Thoracic aorta (tissue), 2 donors: ENCODE data around the gene OS9. TPM values are rescaled to one million over a fixed set of nuclear protein-coding genes. Genes with fewer than 3 reads are reported as not detected.

Source experiments
- ATAC-seq: fragments of 150-250 bp; one replicate; pipeline ENCODE4 v1.8.0; 2017; ENCODE audit warnings: low read depth; ENCODE audit not compliant: insufficient number of reproducible peaks, low FRiP score
- DNase-seq: peaks from one replicate; pipeline ENCODE4 v3.0.0-alpha.2; 2020; ENCODE audit warnings: low spot score
- H3K27ac ChIP-seq, 2 donors: fragments of 200-600 bp; sonication (generic); 1 replicate in 1 of 2; 2 replicates in 1 of 2; pipeline ENCODE4 v1.5.1; 2016; ENCODE audit warnings: mild to moderate bottlenecking in 2 of 2, moderate library complexity in 2 of 2
- H3K27me3 ChIP-seq: fragments of 200-600 bp; sonication (generic); replicated peaks from 2 replicates; pipeline ENCODE4 v1.6.0; 2016; ENCODE audit warnings: mild to moderate bottlenecking; ENCODE audit not compliant: insufficient read depth
- H3K36me3 ChIP-seq: fragments of 200-600 bp; sonication (generic); one replicate; pipeline ENCODE4 v1.5.1; 2016
- H3K4me1 ChIP-seq, 2 donors: fragments of 200-600 bp; sonication (generic); 1 replicate in 1 of 2; 2 replicates in 1 of 2; pipeline versions ENCODE4 v1.5.1 to v1.6.0; 2016; ENCODE audit warnings: low read depth in 2 of 2, mild to moderate bottlenecking in 1 of 2; ENCODE audit not compliant: control insufficient read depth in 1 of 2
- H3K4me3 ChIP-seq: fragments of 200-600 bp; sonication (generic); 2 replicates; pipeline ENCODE4 v1.5.1; 2016; ENCODE audit warnings: mild to moderate bottlenecking
- H3K9me3 ChIP-seq: fragments of 200-600 bp; sonication (generic); 2 replicates; pipeline ENCODE4 v1.5.1; 2016
- CTCF ChIP-seq: fragments of 200-600 bp; sonication (generic); IDR thresholded peaks from one replicate; pipeline ENCODE4 v1.5.1; 2019; ENCODE audit warnings: antibody characterized with exemption
- total RNA-seq, 2 donors: library from RNA; depleted of rRNA; stranded (reverse); fragments of >200 nt; gene quantifications; one replicate each; pipeline versions ENCODE4 v1.1.0 to v1.2.3, GENCODE V29; 2016

OS9 gene
- total RNA-seq, 2 donors from 2014 or later, result 253 to 381 TPM

GRCh38 chr12:57766464-57767304 lies 72.8 kb downstream of the OS9 start, which contains the start of gene CYP27B1:
TSS of gene CYP27B1 (minus strand) at chr12:57767078. CDS start at chr12:57767041, 37 bp downstream.
- Histone ChIP-seq H3K36me3 (no peaks in the 10 kb centered on the region), H3K4me1 (peaks cover 15 to 40% of the 10 kb centered on the region in 2 donors), H3K4me3 (peak within 1 kb of the TSS; percentile 68), H3K9me3 (no peaks in the 10 kb centered on the region), H3K27ac (no peak within 1 kb of the TSS), H3K27me3 (no peaks in the 10 kb centered on the region)
- no peak for ATAC-seq
- DNase-seq, result no peak
- TF ChIP-seq CTCF, result no peak

- ATAC-seq (no peak), DNase-seq (no peak)
- Histone ChIP-seq H3K27me3 (no peaks in the 10 kb centered on the region), H3K36me3 (no peaks in the 10 kb centered on the region), H3K27ac (no peak overlapping the region), H3K4me3 (no peak overlapping the region), H3K4me1 (peaks cover 15 to 40% of the 10 kb centered on the region in 2 donors), H3K9me3 (no peaks in the 10 kb centered on the region)
- TF ChIP-seq CTCF, result no peak
Measured at GRCh38 chr12:57767305-57767698, 73.4 kb downstream of the OS9 start.

- no peak for DNase-seq
- H3K36me3 ChIP-seq, result no peaks in the 10 kb centered on the region
- TF ChIP-seq CTCF, result no peak
- H3K27me3 ChIP-seq, result no peaks in the 10 kb centered on the region
- no peak overlapping the region for H3K27ac ChIP-seq
- no peaks in the 10 kb centered on the region for H3K9me3 ChIP-seq
- no peak overlapping the region for H3K4me3 ChIP-seq
- H3K4me1 ChIP-seq, result peaks cover 15 to 40% of the 10 kb centered on the region in 2 donors
- no peak for ATAC-seq
Measured at GRCh38 chr12:57767876-57768275, 73.9 kb downstream of the OS9 start.

GRCh38 chr12:57769594-57769993 lies 75.7 kb downstream of the OS9 start:
- peaks cover 23 to 49% of the 10 kb centered on the region in 2 donors for H3K4me1 ChIP-seq
- H3K27me3 ChIP-seq, result no peaks in the 10 kb centered on the region
- no peak for DNase-seq
- H3K27ac ChIP-seq, result no peak overlapping the region
- no peaks in the 10 kb centered on the region for H3K36me3 ChIP-seq
- ATAC-seq, result no peak
- H3K9me3 ChIP-seq, result no peaks in the 10 kb centered on the region
- H3K4me3 ChIP-seq, result no peak overlapping the region
- no peak for TF ChIP-seq CTCF

GRCh38 chr12:57770734-57771133 lies 76.8 kb downstream of the OS9 start:
- no peak for ATAC-seq
- H3K4me1 ChIP-seq, result peaks cover 13 to 38% of the 10 kb centered on the region in 2 donors
- peaks cover 3% of the 10 kb centered on the region for H3K36me3 ChIP-seq
- no peak for TF ChIP-seq CTCF
- no peak for DNase-seq
- no peaks in the 10 kb centered on the region for H3K27me3 ChIP-seq
- H3K27ac ChIP-seq, result peak overlapping the region in 1 of 2 donors; percentile 94
- no peaks in the 10 kb centered on the region for H3K9me3 ChIP-seq
- no peak overlapping the region for H3K4me3 ChIP-seq

Other genes starting within 250 kb of the OS9 start
- not detected for gene INHBE, start 238.8 kb upstream of the OS9 start, total RNA-seq
- gene GLI1, start 234.3 kb upstream of the OS9 start, total RNA-seq, result 10 to 100 TPM in 1 of 2 donors, 1 to 10 TPM in 1; 1.7 to 13.0 TPM
- 10 to 100 TPM; 32.0 to 32.5 TPM for gene ARHGAP9, start 214.3 kb upstream of the OS9 start, total RNA-seq
- 100 to 1,000 TPM in 1 of 2 donors, 10 to 100 TPM in 1; 58.8 to 104 TPM for gene MARS1, start 206.1 kb upstream of the OS9 start, total RNA-seq
- 10 to 100 TPM; 35.5 to 39.6 TPM for gene DDIT3, start 173.6 kb upstream of the OS9 start, total RNA-seq
- 10 to 100 TPM; 39.2 to 54.3 TPM for gene MBD6, start 171.3 kb upstream of the OS9 start, total RNA-seq
- gene DCTN2, start 146.9 kb upstream of the OS9 start, total RNA-seq, result 100 to 1,000 TPM; 101 to 153 TPM
- 1 to 10 TPM in 1 of 2 donors, under 1 TPM in 1; 0.81 to 2.7 TPM for gene KIF5A, start 144.1 kb upstream of the OS9 start, total RNA-seq
- gene PIP4K2C, start 102.9 kb upstream of the OS9 start, total RNA-seq, result 10 to 100 TPM; 33.4 to 39.9 TPM
- 10 to 100 TPM; 37.9 to 55.1 TPM for gene DTX3, start 89.3 kb upstream of the OS9 start, total RNA-seq
- gene ARHGEF25, start 82.7 kb upstream of the OS9 start, total RNA-seq, result 10 to 100 TPM; 73.8 to 77.0 TPM
- 10 to 100 TPM in 1 of 2 donors, 1 to 10 TPM in 1; 4.0 to 11.0 TPM for gene B4GALNT1, start 60.9 kb upstream of the OS9 start, total RNA-seq
- 1 to 10 TPM; 1.2 to 3.5 TPM for gene AGAP2, start 44.6 kb downstream of the OS9 start, total RNA-seq
- gene TSPAN31, start 50.9 kb downstream of the OS9 start, total RNA-seq, result 100 to 1,000 TPM in 1 of 2 donors, 10 to 100 TPM in 1; 58.8 to 115 TPM
- gene CDK4, start 58.2 kb downstream of the OS9 start, total RNA-seq, result 10 to 100 TPM; 52.3 to 72.8 TPM
- 10 to 100 TPM in 1 of 2 donors, 1 to 10 TPM in 1; 8.8 to 11.2 TPM for gene MARCHF9, start 61.0 kb downstream of the OS9 start, total RNA-seq
- gene CYP27B1, start 72.9 kb downstream of the OS9 start, total RNA-seq, result 1 to 10 TPM in 1 of 2 donors, under 1 TPM in 1; 0.81 to 2.2 TPM
- 10 to 100 TPM; 10.4 to 13.5 TPM for gene METTL1, start 78.0 kb downstream of the OS9 start, total RNA-seq
- gene EEF1AKMT3, start 78.5 kb downstream of the OS9 start, total RNA-seq, result 1 to 10 TPM; 7.0 to 9.7 TPM
- gene TSFM, start 88.7 kb downstream of the OS9 start, total RNA-seq, result 10 to 100 TPM; 15.4 to 19.3 TPM
- 10 to 100 TPM in 1 of 2 donors, 1 to 10 TPM in 1; 2.2 to 15.3 TPM for gene AVIL, start 124.6 kb downstream of the OS9 start, total RNA-seq
- 100 to 1,000 TPM; 170 to 222 TPM for gene CTDSP2, start 152.6 kb downstream of the OS9 start, total RNA-seq
- 1 to 10 TPM; 4.4 to 7.4 TPM for gene ATP23, start 247.4 kb downstream of the OS9 start, total RNA-seq